ENCODE results near the gene BTBD7.

The BTBD7 gene

GRCh38 chr14:93195316-93195999, 137.4 kb downstream of the BTBD7 start:
- DNase-seq (ENCODE audit: low spot score): no peak

Data from AG08395 (cell line).